Measurements from ENCODE around the gene RELL2.

DNA sequence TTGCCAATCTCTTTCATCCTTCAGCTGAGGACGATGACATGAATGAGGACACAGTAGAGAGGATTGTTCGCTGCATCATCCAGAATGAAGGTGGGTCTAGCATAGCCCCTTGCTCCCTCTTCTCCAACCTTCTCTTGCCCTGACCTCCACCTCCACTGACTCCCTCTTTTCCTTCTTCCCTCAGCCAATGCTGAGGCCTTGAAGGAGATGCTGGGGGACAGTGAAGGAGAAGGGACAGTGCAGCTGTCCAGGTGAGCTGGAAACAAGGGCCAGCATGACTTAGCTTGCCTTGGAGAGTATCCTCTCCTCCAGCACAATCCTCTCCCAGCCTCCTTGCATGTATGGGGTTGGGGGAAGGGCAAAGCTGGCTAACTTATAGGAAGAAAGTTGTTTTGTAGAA is 2.0 kb downstream of the RELL2 start:
- TF ChIP-seq CTCF (IDR thresholded peaks at IDR 0.05; ENCODE audit: low read depth, low read length, poor library complexity, severe bottlenecking) (no peak), EZH2phosphoT487 (IDR thresholded peaks at IDR 0.05; ENCODE audit: borderline replicate concordance, low read length) (no peak)

All from DOHH2 (cell line).